SW 1271 (cell line): ENCODE data around the gene ATN1.

Source experiments
- DNase-seq, 2 experiments: peaks; one replicate each; lab custom pipeline; 2025; lab: John Stamatoyannopoulos, UW

Gene ATN1

DNA sequence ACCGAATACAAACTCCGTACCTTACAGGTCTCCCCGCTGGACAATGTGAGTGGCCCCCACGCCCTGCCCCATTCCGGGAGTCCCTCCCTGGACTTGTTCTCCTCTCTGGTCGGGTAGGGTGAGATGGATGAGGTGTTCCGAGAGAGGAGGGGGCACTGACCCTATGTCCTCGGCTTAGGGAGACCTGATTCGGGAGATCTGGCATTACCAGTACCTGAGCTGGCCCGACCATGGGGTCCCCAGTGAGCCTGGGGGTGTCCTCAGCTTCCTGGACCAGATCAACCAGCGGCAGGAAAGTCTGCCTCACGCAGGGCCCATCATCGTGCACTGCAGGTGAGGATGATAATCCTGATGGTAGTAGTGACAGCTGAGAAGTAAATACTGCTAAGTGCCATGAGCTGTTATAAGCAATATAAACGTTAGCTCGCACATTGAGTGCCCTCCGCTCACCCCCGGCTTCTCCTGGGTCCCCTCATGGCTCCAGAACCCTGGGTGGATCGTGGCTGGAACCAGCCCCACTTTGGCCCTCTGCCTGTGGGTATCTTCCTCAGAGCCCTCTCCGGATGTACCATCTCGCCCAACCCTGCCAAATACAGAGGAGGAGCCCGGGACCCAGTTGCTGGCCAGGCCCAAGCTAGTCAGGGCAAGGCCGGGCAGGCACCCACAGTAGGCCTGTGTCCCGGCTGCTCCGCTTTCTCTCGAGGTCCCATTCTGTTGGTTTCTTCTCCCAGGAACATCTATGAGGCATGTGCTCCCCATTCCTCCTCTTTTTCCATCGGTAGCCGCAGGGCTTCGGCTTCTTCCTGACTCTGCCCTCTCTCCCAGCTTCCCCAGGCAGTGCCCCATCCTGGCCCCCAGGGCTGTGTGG lies 30.2 kb downstream of the ATN1 start:
- DNase-seq: no peak

DNA sequence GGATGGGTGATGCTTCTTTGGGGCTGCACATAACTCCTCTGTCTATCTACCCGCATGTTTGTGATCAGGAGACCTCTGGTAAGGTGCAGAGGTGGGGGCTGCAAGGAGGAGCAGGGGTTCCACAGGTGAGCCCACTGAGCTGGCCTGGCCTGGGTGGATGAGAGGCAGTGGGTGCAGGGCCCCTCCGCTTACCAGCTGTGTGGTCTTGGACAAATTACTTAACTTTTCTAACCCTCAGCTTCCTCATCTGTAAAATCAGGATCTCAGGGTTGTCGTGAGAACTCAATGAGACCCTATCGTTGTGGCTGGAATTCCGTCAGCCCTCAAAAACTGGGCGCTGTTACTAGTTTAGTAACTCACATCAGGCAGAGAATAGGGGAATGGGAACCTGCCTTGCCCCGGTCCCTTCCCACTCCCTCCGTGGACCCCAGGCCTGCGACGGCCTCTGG lies 30.9 kb downstream of the ATN1 start:
- DNase-seq: no peak

DNA sequence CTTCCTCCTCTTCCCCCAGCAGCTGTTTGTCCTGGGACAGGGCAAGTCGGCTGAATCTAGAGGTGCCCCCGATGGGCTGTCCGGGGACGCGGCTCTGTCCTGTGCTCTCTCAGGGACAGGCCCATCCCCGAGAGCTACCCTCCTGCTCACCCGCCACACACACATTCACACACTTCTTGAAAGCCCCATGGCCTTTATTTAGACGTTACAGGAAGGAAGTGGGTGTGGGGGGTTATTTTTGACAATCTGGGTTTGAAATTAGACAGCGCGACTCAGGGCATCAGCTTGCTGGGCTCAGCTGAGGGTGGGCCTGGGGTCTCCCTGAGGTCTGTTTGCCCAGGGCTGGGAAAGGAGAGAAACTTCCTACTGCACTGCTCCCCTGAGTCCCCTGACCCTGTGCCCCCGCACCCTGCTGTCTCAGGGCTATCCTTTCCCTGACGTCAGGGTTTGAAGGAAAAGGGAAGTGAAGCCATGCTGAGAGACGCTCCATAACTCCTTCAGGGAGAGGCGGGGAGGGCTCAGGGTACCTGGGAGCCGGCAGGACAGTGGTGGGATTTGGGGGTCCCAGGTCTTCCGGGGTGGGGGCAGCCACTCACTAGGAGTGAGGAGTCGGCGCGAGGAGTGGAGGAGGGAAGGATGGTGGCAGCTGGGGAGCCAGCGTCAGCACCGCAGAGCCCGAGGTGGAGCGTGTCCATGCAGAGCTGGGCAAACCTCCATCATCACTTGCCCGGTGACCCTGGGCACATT lies 31.5 kb downstream of the ATN1 start:
- no peak for DNase-seq

DNA sequence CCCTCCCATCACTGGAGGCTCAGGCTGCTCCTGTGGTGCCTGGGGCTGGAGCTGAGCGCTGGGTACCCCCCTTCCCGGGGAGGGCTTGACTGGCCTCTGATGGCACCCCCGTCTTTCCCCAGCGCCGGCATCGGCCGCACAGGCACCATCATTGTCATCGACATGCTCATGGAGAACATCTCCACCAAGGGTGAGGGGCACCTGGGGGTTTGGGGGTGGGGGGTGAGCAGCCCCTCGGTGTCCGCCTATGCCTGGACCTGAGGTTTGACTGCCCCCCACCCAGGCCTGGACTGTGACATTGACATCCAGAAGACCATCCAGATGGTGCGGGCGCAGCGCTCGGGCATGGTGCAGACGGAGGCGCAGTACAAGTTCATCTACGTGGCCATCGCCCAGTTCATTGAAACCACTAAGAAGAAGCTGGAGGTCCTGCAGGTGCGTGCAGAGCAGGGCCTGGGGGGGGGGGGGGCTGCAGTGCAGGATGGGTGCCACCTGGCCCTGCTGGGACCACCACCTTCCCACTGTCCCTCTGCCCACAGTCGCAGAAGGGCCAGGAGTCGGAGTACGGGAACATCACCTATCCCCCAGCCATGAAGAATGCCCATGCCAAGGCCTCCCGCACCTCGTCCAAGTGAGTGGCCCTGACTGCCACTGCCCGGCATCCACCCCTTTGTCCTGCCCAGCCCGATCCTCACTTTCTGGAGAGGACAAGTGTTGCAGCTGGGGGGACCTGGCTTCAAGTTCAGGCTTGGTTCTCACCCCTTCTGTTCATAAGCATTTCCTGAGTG lies 32.2 kb downstream of the ATN1 start:
- no peak for DNase-seq

DNA sequence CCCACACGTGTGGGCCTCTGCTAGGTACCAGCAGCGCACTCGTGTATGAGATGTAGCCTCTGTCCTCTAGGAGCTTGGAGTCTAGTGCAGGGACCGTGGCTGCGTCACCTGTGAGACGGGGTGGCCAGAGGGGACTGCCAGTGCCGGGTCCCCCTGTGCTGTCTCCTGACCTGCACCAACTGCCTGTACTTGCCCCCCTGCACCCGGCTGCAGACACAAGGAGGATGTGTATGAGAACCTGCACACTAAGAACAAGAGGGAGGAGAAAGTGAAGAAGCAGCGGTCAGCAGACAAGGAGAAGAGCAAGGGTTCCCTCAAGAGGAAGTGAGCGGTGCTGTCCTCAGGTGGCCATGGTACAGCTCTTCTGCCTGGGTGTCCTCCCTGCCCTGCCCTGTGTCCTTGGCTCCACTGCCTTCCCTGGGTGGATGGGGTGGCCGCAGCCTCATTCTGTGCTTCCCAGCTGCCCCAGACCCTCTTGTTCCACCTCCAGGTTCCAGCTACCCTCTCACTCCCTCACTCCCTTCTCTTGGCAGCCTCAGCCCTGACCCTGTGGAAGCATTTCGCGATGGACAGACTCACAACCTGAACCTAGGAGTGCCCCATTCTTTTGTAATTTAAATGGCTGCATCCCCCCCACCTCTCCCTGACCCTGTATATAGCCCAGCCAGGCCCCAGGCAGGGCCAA lies 33.0 kb downstream of the ATN1 start:
- peak in 1 of 2 experiments; percentile 36 for DNase-seq

DNA sequence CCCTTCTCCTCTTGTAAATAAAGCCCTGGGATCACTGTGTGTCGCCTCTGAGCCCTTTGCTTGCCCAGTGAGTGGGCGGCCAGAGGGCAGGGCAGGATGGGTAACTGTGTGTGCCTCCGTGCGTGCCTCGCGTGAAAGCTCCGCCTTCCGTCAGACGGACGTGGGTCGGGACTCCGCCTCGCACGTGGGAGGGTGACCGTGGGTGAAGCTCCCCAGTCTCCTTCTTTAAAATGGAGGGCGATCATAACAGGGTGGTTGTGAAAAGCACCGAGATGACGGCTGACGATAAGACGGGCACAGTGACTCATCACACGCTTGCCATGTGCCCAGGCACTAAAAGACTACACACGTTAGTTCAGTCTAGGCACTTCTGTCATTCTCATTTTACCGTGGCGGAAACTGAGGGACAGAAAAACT lies 33.5 kb downstream of the ATN1 start:
- DNase-seq: no peak

DNA sequence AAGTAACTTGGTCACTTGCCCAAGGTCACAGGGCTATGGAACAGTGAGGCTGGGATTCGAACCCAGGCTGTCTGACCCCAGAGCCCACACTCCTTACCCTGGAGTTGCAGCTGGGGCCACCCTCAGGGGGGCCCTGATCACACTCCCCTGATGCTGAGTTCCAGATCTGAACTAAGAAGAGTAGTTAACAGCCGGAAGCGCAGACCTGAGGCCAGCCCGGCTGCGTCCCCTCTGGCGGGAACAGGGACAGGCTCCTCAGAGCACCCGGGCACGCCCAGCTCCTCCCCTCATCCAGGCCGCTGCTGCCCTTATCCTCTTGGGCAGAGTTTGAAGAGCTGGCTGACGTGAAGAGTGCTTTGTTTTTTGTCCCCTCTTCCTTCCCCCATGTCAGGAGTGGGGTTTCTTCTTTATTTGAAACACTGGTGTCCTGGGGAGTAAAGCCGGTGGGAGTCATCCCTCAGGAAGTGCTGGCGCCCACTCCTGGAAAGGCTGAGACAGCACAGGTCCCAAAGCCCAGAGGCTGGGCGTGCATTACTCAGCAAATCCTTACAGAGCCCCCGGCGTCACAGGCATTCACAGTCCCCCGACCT lies 34.0 kb downstream of the ATN1 start:
- DNase-seq: peak in 1 of 2 experiments; percentile 32

DNA sequence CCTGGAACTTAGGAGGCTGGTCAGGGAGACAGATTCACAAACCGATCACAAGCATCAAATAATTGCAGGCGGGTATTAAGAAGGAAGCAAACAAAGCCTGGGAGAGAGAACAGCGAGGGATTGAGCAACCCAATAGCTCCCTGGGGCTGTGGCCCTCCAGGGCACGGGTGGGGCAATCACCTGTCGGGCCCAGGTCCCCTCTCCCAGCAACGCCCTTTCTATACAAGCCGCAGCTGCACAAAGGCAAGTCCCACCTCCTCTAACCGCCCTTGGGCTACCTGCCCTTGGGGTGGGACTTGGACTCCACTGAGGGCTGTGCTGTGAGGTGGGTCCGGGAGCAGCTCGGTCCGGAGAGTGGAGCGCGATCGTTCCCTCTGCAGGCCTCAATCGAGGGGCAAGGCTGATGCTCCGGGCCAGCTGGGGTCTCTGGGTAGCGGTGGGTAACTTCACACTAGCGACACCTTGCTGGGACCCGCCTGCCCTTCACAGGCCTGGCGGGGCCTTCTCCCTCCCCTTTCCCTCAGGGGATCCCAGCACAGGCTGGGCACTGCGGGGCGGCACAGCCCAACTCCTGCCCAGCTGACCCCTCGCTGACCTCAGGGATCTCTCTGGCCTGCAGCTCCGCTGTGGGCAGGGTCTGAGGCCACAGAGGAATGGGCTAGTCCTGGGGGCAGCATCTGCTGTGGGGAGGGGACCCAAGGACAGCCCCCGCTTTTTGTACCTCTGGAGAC lies 34.7 kb downstream of the ATN1 start:
- no peak for DNase-seq

DNA sequence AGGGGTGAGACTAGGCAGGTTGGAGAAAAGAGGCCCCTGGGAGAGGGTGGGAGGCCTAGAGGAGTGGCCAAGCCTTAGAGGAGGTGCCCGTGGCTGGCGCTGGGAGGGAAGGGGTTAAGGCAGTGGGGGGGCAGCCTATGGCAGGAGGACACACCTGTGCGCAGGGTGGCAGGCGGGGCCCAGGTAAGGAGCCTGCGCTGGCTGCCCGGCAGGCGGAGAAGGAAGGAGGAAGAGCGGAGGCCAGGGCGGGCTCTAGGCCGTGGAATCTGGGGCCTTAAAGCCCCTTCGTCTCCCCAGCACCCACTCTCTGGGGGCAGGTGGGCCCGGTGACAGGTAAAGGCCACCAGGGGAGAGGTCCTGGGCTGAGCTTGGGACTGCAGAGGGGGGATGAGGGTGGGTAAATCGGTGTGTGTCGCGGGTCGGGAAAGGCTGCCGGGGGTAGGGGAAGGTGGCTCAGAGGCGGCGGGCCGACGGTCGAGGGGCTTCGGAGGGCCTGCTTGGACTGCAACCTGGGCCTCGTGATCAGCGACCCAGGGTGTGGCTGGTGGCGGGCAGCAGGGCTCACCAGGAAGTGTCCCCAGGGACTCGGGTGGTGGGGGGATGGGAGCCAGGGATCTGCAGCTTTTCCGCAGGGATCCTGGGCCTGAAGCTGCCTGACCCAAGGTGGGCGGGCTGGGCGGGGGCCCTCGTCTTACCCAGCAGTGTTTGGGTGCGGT lies 35.4 kb downstream of the ATN1 start:
- DNase-seq: no peak

DNA sequence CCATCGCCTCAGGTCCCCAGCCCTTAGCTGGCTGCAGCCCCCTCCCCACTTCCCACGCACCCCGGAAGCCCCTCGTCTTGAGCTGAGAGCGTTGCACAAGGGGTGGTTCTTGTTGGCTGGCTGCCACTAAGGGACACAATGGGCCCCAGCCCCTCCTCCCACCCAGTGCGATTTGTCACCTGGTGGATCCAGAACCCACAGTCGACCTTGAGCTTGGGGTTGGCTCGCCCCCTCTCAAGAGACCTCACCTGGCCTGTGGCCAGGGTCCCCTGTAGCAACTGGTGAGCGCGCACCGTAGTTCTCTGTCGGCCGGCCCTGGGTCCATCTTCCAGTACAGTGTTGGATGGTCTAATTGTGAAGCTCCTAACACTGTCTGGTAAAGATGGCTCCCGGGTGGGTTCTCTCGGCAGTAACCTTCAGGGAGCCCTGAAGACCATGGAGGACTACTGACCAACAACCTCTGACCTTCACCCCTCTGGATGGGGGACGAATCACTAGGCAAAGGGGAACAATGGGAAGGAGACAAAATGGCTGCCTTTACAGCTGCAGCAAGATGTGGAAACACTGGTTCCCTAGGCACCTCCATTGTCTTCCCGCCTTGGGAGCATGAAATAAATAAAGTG lies 36.1 kb downstream of the ATN1 start:
- DNase-seq: no peak

DNA sequence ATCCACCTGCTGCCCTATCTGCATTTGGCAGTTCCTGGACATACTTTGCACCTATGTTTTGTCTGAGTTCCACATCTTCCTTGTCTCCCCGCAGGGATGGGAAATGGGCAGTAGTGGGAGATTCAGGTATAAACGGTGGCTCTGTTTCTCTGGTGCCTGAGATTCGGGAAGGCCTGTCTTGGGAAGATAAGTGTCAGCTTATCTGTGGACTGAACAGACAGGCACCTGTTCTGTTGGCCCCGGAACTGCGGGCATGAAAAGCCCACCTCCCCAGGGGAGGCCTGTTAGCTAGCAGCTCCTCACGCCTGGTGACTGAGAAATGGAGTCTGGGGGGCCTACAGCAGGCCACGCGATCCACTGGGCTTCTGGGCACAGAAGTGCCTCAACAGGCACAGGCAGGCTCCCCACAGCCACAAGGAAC lies 36.9 kb downstream of the ATN1 start:
- no peak for DNase-seq

DNA sequence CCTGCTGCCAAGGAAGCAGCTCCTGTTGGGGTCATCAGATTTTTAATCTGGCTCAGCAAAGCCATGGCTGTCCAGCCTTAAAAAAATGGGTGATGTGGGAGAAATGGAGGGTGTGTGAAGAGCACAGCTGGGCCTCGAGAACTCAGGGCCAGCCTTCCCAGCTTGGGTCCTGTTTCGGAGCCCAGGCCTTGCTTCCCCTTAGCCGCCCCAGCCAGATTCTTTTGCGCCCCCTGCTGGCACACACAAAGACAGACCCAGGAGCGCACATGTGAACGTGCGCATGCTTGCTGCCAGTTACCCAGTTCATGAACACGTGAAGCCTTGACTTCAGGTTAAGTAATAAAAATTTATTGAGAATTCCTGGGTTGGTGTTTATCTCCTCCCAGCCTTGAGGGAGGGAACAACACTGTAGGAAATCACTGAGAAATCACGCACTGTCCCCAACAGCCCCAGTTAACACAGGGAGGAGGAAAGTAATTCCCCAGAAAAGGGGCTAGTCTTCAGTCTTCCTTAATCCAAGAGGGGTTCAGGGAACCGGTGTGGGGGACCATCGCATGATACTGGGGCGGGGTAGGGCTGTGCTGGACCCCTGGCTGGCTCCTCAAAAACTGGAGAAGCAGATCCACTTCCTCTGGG lies 37.4 kb downstream of the ATN1 start:
- peak; percentile 35 to 45 for DNase-seq

DNA sequence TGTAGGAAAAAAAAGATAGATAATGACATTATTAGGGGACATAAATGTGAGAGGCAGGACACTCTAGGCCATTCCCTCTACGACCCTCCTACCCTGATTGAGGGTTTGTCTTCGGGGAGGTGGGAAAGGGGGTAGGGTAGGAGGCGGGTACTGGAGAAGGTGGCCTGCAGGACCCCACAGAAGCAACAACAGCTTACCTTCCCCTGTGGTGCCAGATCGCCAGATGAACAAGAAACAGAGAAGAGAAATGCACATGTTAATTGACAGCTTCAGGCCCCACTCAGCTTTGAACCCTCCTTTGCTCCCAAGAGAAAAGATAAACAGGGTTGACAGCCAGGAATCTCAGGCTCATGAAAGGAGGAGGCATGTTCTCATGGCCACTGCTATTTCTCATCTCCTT lies 38.0 kb downstream of the ATN1 start:
- no peak for DNase-seq

DNA sequence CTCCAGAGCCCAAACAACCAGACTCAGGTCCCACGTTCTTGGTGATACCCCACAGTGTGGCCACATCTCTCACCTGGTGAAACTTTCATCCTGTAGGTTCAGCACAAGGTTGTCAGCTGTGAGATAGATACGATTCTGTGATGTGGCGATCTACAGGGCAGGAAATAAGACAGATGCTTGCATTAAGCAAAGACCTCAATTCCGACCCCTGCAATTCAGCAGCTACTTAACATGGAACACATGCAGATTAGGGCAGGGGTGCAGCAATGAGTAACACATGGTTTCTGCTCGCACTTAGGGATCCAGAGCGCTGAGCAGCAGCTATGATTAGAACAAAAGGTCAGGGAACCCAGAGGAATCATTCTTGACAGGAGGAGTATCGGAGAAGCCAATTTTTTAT lies 38.6 kb downstream of the ATN1 start:
- DNase-seq: no peak

DNA sequence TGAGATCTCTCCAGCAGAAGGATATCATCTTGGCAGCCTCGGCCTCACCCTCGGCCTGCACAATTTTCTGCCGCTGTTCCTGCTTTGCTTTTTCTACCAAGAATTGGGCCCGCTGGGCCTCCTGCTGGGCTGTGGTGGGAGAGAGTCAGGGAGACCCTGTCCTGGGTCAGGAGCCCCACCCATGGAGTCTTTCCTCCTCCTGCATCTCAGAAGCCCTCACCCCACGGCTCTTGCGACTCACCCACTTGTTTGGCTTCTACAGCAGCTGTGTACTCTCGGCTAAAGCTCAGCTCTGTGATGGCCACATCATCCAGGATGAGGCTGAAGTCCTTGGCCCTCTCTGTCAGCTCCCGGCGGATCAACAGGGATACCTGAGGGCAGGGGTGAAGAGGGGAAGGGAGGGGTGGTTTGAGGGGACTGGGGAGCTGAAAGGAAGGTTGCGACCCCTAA lies 39.9 kb downstream of the ATN1 start:
- no peak for DNase-seq

DNA sequence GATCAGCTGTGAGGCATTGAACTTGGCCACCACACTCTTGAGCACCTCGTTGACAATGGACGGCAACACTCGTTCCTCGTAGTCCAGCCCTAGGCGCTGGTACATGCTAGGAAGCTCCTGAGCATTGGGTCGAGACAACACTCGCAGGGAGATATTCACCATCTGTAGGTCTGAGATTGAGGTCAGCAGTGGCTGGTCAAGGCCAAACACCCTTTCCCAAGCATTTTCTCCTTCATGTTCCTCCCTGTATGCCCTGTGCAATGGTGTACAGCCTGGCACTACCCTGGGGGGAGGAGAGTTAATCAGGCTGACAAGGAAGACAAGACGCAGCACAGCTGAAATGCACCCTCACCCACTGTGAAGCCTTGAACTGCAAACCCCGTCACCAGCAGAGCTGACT lies 40.7 kb downstream of the ATN1 start:
- DNase-seq: no peak

DNA sequence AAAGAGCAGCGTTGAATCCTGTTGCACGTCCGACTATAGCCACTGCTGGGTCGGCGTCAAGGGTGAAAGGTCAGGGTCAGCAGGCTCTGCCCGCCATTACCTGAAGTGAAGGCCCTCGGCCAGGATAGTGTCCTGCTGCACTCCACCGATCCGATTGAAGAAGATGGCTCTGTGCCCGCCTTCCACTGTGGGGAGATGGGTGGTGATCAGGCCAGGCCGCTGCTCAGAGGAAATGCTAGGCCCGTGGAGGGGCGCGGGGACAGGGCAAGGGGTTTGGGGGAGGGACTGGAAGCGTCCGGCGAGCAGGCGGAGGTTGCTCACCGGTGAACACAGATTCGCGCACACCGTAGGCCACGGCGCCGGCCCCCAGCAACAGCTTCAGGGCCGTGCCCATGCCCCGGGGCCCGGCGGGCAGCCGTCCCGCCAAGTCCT lies 42.4 kb downstream of the ATN1 start:
- DNase-seq: peak in 1 of 2 experiments; percentile 34

DNA sequence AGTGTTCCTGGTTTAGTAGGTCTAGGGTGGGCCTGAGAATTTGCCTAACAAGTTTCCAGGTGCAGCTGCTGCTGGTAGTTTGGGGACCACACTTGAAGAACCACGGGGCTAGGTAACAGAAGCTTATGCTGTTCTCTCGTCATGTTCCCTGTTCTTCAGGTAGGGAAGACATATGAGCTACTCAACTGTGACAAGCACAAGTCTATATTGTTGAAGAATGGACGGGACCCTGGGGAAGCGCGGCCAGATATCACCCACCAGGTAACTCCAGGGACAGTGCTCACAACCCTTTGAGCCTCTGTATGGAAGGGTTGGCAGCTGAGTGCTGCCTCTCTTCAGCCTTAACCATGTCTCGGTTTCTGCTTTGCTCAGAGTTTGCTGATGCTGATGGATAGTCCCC lies 46.4 kb downstream of the ATN1 start:
- DNase-seq: no peak
